HCT116 (cell line): ENCODE data around the gene MTPN. TPM values are rescaled to one million over a fixed set of nuclear protein-coding genes. Genes with fewer than 3 reads are reported as not detected.

Source experiments
- ATAC-seq: fragments of 200-7000 bp; cut with Tn5 transposase; 2 replicates; pipeline ENCODE4 v1.9.1; 2020; ENCODE audit warnings: mild to moderate bottlenecking, moderate library complexity
- BruUV-seq: library from RNA; stranded (reverse); fragments of 400-500 nt; replicated peaks from 2 replicates; lab custom pipeline; 2021; lab: Mats Ljungman, UMichigan
- CTCF ChIA-PET: fragments of 300-600 bp; sonication (Branson Sonifier 250); formaldehyde crosslinking; loops from one replicate; lab custom pipeline; 2021; ENCODE audit warnings: antibody characterized with exemption; lab: Charles Lee
- POLR2A ChIA-PET: fragments of 300-600, 350-600 bp; sonication (Branson Sonifier 250); formaldehyde crosslinking; loops from one replicate; lab custom pipeline; 2021; ENCODE audit warnings: antibody characterized with exemption; lab: Charles Lee
- RAD21 ChIA-PET, 2 experiments: fragments of 300-600 bp; sonication (Branson Sonifier 250); formaldehyde crosslinking; loops; one replicate each; lab custom pipeline; 2023; ENCODE audit warnings: low total read pairs in 2 of 2; ENCODE audit not compliant: uncharacterized antibody in 2 of 2, unreplicated experiment in 2 of 2, low non-redundant PET in 1 of 2; lab: Charles Lee
- DNase-seq: peaks from one replicate; pipeline ENCODE4 v3.0.0-alpha.2; 2010; ENCODE audit warnings: low read depth, low spot score
- H2AFZ ChIP-seq: fragments of 200-600 bp; shearing (Covaris generic), sonication (generic); 2 replicates; pipeline ENCODE4 v1.6.1; 2017; ENCODE audit warnings: low read depth, mixed run types, mixed read lengths, antibody characterized with exemption, low read length; ENCODE audit not compliant: poor library complexity, severe bottlenecking
- H3K27ac ChIP-seq: 2 replicates; pipeline ENCODE4 v1.5.1; 2012; ENCODE audit warnings: low read depth, low read length
- H3K27me3 ChIP-seq: fragments of 200-600 bp; sonication (generic); 2 replicates; pipeline ENCODE4 v1.6.1; 2016; ENCODE audit warnings: mixed run types, low read length, mixed read lengths; ENCODE audit not compliant: insufficient read depth
- H3K36me3 ChIP-seq, 2 experiments: fragments of 200-500 bp in 1 of 2; fragments of 200-600 bp in 1 of 2; sonication (Bioruptor generic) in 1 of 2; sonication (generic) in 1 of 2; 2 replicates each; pipeline versions ENCODE4 v1.5.1 to v1.6.1; 2014 to 2016; ENCODE audit warnings: low read length in 2 of 2, inconsistent platforms in 1 of 2, mixed read lengths in 1 of 2, mixed run types in 1 of 2; ENCODE audit not compliant: insufficient read depth in 2 of 2, control insufficient read depth in 1 of 2
- H3K4me1 ChIP-seq, 2 experiments: fragments of 200-600 bp in 1 of 2; sonication (generic) in 1 of 2; 2 replicates each; pipeline versions ENCODE4 v1.5.1 to v1.6.1; 2012 to 2017; ENCODE audit warnings: low read length in 2 of 2, inconsistent platforms in 1 of 2, mild to moderate bottlenecking in 1 of 2, mixed read lengths in 1 of 2, mixed run types in 1 of 2, moderate library complexity in 1 of 2; ENCODE audit not compliant: insufficient read depth in 2 of 2, control insufficient read depth in 1 of 2
- H3K4me2 ChIP-seq: fragments of 200-600 bp; sonication (generic); 2 replicates; pipeline ENCODE4 v1.6.1; 2017; ENCODE audit warnings: mixed run types, low read length, mixed read lengths
- H3K4me3 ChIP-seq, 2 experiments: fragments of 200-600 bp in 1 of 2; sonication (generic) in 1 of 2; replicated peaks in 1 of 2; 2 replicates each; pipeline ENCODE4 v1.5.1; 2011 to 2016; ENCODE audit warnings: low read length in 2 of 2, control low read depth in 1 of 2, low read depth in 1 of 2, mild to moderate bottlenecking in 1 of 2, mixed read lengths in 1 of 2, mixed run types in 1 of 2
- H3K79me2 ChIP-seq: fragments of 200-600 bp; sonication (generic); 2 replicates; pipeline ENCODE4 v1.6.1; 2017; ENCODE audit warnings: mild to moderate bottlenecking, mixed run types, low read length, moderate library complexity, mixed read lengths; ENCODE audit not compliant: insufficient read depth
- H3K9ac ChIP-seq: fragments of 200-600 bp; sonication (generic); 2 replicates; pipeline ENCODE4 v1.6.1; 2016; ENCODE audit warnings: low read length, mixed read lengths
- H3K9me2 ChIP-seq: fragments of 200-600 bp; sonication (generic), shearing (Covaris generic); 2 replicates; pipeline ENCODE4 v1.6.1; 2017; ENCODE audit warnings: mixed run types, mild to moderate bottlenecking, moderate library complexity; ENCODE audit not compliant: insufficient read depth
- H3K9me3 ChIP-seq, 2 experiments: fragments of 200-500 bp in 1 of 2; fragments of 200-600 bp in 1 of 2; sonication (Bioruptor generic) in 1 of 2; sonication (generic) in 1 of 2; 2 replicates each; pipeline ENCODE4 v1.6.1; 2014 to 2017; ENCODE audit warnings: low read length in 2 of 2, mixed read lengths in 2 of 2, inconsistent platforms in 1 of 2, low read depth in 1 of 2, mild to moderate bottlenecking in 1 of 2, mixed run types in 1 of 2, moderate library complexity in 1 of 2; ENCODE audit not compliant: control insufficient read depth in 1 of 2, insufficient read depth in 1 of 2
- H4K20me1 ChIP-seq: fragments of 200-600 bp; sonication (generic), shearing (Covaris generic); 2 replicates; pipeline ENCODE4 v1.6.1; 2017; ENCODE audit warnings: mixed run types, mild to moderate bottlenecking, moderate library complexity; ENCODE audit not compliant: insufficient read depth
- ATF3 ChIP-seq: IDR thresholded peaks from 2 replicates; pipeline ENCODE4 v1.6.1; 2012
- CEBPB ChIP-seq: IDR thresholded peaks from 2 replicates; pipeline ENCODE4 v1.6.1; 2012; ENCODE audit warnings: low read depth
- ELF1 ChIP-seq: IDR thresholded peaks from 2 replicates; pipeline ENCODE4 v1.6.1; 2012; ENCODE audit warnings: low read depth, borderline replicate concordance
- EZH2phosphoT487 ChIP-seq: fragments of 200-600 bp; IDR thresholded peaks from 2 replicates; pipeline ENCODE4 v1.6.1; 2018; ENCODE audit warnings: antibody characterized with exemption, borderline replicate concordance
- JUND ChIP-seq: IDR thresholded peaks from 2 replicates; pipeline ENCODE4 v1.6.1; 2012
- POLR2AphosphoS5 ChIP-seq: IDR thresholded peaks from 2 replicates; pipeline ENCODE4 v1.6.1; 2011; ENCODE audit warnings: mild to moderate bottlenecking, low read depth, low read length, moderate library complexity
- REST ChIP-seq: IDR thresholded peaks from 2 replicates; pipeline ENCODE4 v1.6.1; 2012; ENCODE audit warnings: low read depth
- SRF ChIP-seq: IDR thresholded peaks from 2 replicates; pipeline ENCODE4 v1.6.1; 2012; ENCODE audit warnings: low read depth
- TCF7L2 ChIP-seq: IDR thresholded peaks from 2 replicates; pipeline ENCODE4 v1.7.0; 2011; ENCODE audit warnings: borderline replicate concordance, inconsistent platforms; ENCODE audit not compliant: insufficient read depth, insufficient read length; ENCODE audit errors: extremely low read depth
- YY1 ChIP-seq: IDR thresholded peaks from 2 replicates; pipeline ENCODE4 v1.6.1; 2011; ENCODE audit warnings: low read length, low read depth, moderate library complexity, mild to moderate bottlenecking; ENCODE audit not compliant: insufficient replicate concordance; ENCODE audit errors: extremely low read depth
- ZBTB33 ChIP-seq: IDR thresholded peaks from 2 replicates; pipeline ENCODE4 v1.6.1; 2011; ENCODE audit warnings: mild to moderate bottlenecking, low read length, moderate library complexity; ENCODE audit not compliant: insufficient replicate concordance; ENCODE audit errors: extremely low read depth
- ZFX ChIP-seq: fragments of 450-650 bp; IDR thresholded peaks from 2 replicates; pipeline ENCODE4 v1.6.1; 2017
- ZNF274 ChIP-seq: fragments of 200-500 bp; sonication (Bioruptor generic); IDR thresholded peaks from 2 replicates; pipeline ENCODE4 v1.6.1; 2014; ENCODE audit warnings: mild to moderate bottlenecking, low read depth, low read length, inconsistent platforms
- intact Hi-C: fragments of 100-400 bp; cut with micrococcal nuclease; formaldehyde crosslinking; loops from 2 replicates; pipeline ENCODE4 v1.10.0; 2022
- total RNA-seq: library from RNA; stranded (reverse); gene quantifications from one replicate; pipeline ENCODE4 v1.2.1, GENCODE V29; 2021; ENCODE audit not compliant: unreplicated experiment

MTPN gene
- total RNA-seq, 1 experiment from 2014 or later = 152 TPM

GRCh38 chr7:136015638-136016037 lies 38.5 kb upstream of the MTPN start:
- no peak overlapping the region for H3K27ac ChIP-seq
- intact Hi-C loops = no loop called here
- POLR2A ChIA-PET = no interaction called here
- no peak overlapping the region for H3K9ac ChIP-seq
- BruUV-seq = no TSS peak
- RAD21 ChIA-PET = no interaction called here
- CTCF ChIA-PET = no interaction called here
- no peaks in the 10 kb centered on the region for H3K9me2 ChIP-seq
- H4K20me1 ChIP-seq = no peaks in the 10 kb centered on the region
- no peaks in the 10 kb centered on the region for H3K4me1 ChIP-seq
- no peak for TF ChIP-seq ZBTB33
- TF ChIP-seq JUND = no peak
- TF ChIP-seq EZH2phosphoT487 = no peak
- TF ChIP-seq SRF = no peak
- TF ChIP-seq ATF3 = no peak
- TF ChIP-seq ZNF274 = no peak
- no peak overlapping the region for H2AFZ ChIP-seq
- no peak overlapping the region for H3K4me3 ChIP-seq
- H3K27me3 ChIP-seq = peaks cover 42% of the 10 kb centered on the region
- DNase-seq (no peak), ATAC-seq (no peak)
- H3K4me2 ChIP-seq = no peak overlapping the region
- H3K36me3 ChIP-seq = no peaks in the 10 kb centered on the region
- H3K9me3 ChIP-seq = no peaks in the 10 kb centered on the region
- H3K79me2 ChIP-seq = no peaks in the 10 kb centered on the region

GRCh38 chr7:136014659-136015058 lies 37.5 kb upstream of the MTPN start:
- no peaks in the 10 kb centered on the region for H3K36me3 ChIP-seq
- no peaks in the 10 kb centered on the region for H3K9me2 ChIP-seq
- H3K4me1 ChIP-seq = no peaks in the 10 kb centered on the region
- DNase-seq = no peak
- intact Hi-C loops = no loop called here
- H3K9me3 ChIP-seq = no peaks in the 10 kb centered on the region
- no TSS peak for BruUV-seq
- ATAC-seq = no peak
- peaks cover 42% of the 10 kb centered on the region for H3K27me3 ChIP-seq
- no peaks in the 10 kb centered on the region for H4K20me1 ChIP-seq
- no peak overlapping the region for H2AFZ ChIP-seq
- H3K4me2 ChIP-seq = no peak overlapping the region
- no peak overlapping the region for H3K4me3 ChIP-seq
- RAD21 ChIA-PET = no interaction called here
- no peak overlapping the region for H3K27ac ChIP-seq
- POLR2A ChIA-PET = no interaction called here
- CTCF ChIA-PET = no interaction called here
- no peak overlapping the region for H3K9ac ChIP-seq
- no peaks in the 10 kb centered on the region for H3K79me2 ChIP-seq
- no peak for TF ChIP-seq ELF1
- no peak for TF ChIP-seq POLR2AphosphoS5
- no peak for TF ChIP-seq CEBPB
- TF ChIP-seq TCF7L2 = no peak
- no peak for TF ChIP-seq ZFX
- no peak for TF ChIP-seq REST
- no peak for TF ChIP-seq YY1
